Measurements from ENCODE around the gene GRAMD2B. TPM values are rescaled to one million over a fixed set of nuclear protein-coding genes. Genes with fewer than 3 reads are reported as not detected.
"Not testable (repeated sequence)": the region's sequence is repeated elsewhere in the genome, so short reads cannot be mapped to it uniquely, and the experiment has no call there.

GRAMD2B gene
- total RNA-seq, 4 donors from 2014 or later, result 19.1 to 44.1 (median 36.7) TPM

- TF ChIP-seq, protein P1, sequence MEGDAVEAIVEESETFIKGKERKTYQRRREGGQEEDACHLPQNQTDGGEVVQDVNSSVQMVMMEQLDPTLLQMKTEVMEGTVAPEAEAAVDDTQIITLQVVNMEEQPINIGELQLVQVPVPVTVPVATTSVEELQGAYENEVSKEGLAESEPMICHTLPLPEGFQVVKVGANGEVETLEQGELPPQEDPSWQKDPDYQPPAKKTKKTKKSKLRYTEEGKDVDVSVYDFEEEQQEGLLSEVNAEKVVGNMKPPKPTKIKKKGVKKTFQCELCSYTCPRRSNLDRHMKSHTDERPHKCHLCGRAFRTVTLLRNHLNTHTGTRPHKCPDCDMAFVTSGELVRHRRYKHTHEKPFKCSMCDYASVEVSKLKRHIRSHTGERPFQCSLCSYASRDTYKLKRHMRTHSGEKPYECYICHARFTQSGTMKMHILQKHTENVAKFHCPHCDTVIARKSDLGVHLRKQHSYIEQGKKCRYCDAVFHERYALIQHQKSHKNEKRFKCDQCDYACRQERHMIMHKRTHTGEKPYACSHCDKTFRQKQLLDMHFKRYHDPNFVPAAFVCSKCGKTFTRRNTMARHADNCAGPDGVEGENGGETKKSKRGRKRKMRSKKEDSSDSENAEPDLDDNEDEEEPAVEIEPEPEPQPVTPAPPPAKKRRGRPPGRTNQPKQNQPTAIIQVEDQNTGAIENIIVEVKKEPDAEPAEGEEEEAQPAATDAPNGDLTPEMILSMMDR (IDR thresholded peaks at IDR 0.05), result no peak
- ATAC-seq (ENCODE audit: low FRiP score), result no peak
- no peak for DNase-seq (ENCODE audit: low spot score)
Observed at GRCh38 chr5:126438868-126439267, 15.7 kb downstream of the GRAMD2B start.

DNA sequence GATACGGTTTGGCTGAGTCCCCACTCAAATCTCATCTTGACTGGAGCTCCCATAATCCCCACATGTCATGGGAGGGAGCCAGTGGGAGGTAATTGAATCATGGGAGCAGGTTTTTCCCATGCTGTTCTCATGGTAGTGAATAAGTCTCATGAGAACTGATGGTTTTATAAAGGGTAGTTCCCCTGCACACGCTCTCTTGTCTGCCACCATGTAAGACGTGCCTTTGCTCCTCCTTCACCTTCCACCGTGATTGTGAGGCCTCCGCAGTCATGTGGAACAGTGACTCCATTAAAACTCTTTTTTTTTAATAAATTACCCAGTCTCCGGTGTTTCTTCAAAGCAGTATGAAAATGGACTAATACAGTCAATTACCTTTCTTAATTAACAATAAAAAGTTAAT, 16.5 kb downstream of the GRAMD2B start:
- ATAC-seq (ENCODE audit: low FRiP score); DNase-seq (ENCODE audit: low spot score): not testable (repeated sequence)

DNA sequence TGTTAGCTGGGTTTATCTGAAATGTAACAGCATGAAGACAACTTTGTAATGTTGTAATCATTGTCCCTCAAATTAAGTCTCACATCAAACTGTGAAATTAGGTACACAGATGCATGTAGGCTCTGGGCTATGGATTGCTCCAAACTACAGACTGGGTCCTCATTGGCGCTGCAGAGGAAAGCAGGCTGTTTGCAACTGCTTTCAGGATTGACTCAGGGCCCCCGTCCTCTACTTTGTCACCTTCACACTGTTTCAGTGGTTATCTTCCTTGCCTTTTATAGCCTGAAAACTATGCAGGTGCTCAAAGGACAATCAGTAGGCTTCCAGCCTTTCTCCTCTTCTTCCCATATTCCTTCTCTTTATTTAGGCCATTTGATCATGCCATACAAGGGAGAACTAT, 18.0 kb downstream of the GRAMD2B start:
- no peak for ATAC-seq (ENCODE audit: low FRiP score)
- TF ChIP-seq, protein P1 (IDR thresholded peaks at IDR 0.05), result no peak

DNA sequence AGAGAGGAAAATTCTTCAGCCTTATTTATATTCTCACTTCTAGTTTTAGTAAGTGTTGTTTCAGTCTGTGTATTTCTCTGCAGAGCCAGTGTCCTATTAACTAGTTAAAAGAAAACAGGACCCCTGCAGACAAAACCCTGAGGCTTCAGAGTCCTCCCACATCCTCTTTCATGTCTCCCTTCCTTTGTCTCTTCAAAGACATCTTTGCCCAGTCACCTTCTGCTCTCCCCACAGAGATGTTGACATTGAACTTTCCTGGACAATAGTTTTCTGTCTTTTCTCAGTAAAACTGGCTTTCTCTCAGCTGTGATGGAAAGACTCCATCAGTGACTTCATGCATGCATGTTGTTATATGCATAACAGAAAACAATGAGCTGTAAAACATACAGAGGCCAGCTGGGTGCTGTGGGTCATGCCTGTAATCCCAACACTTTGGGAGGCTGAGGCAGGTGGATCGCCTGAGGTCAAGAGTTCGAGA, 20.2 kb downstream of the GRAMD2B start:
- TF ChIP-seq, protein P1 (IDR thresholded peaks at IDR 0.05), result no peak
- ATAC-seq (ENCODE audit: low FRiP score) (no peak), DNase-seq (ENCODE audit: low spot score) (no peak)

More for the DNA sequence above, 18.0 kb downstream of the GRAMD2B start:
- DNase-seq (ENCODE audit: low spot score), result no peak

- ATAC-seq (ENCODE audit: low FRiP score) (no peak), DNase-seq (ENCODE audit: low spot score) (no peak)
- TF ChIP-seq, protein P1 (IDR thresholded peaks at IDR 0.05), result no peak
Observed at GRCh38 chr5:126444137-126444536, 20.9 kb downstream of the GRAMD2B start.

DNA sequence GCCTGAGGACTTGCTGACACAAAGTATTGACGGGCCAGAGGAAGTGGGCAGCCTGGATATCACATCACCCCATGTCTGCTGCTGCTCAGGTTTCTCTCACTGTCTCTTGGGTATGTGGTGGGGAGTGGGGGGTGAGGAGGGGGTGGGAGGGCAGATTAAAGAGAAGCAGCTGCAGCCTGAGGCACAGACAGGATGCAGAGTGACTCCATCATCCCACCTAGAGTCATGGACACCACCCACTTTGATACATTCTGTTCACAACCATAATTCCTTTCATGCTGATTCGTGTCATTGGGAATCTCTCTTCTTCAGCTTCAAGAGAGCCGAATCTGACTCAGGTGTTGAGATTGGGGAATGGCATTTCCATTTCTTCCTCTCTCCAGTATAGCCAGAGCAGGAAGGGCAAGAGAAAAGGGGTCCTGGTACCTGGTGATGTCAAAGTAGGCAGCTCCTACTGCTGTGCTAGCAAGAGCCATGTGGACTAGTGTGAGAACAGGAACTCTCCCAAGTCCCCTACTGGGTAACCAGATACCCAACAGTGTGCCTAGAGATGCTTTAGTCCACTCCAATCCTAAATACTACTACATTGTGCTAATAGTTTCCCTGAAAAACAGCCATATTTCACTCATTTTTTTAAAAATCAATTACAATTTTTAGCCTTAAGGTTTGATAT, 22.4 kb downstream of the GRAMD2B start:
- TF ChIP-seq, protein P1 (IDR thresholded peaks at IDR 0.05), result no peak
- ATAC-seq (ENCODE audit: low FRiP score), result no peak

GRCh38 chr5:126446498-126447224, 23.5 kb downstream of the GRAMD2B start:
- ATAC-seq (ENCODE audit: low FRiP score) (peak; percentile 77), DNase-seq (ENCODE audit: low spot score) (no peak)
- TF ChIP-seq, protein P1 (IDR thresholded peaks at IDR 0.05), result no peak

More for the DNA sequence above, 22.4 kb downstream of the GRAMD2B start:
- DNase-seq (ENCODE audit: low spot score), result no peak
